Neural cell (in vitro differentiated cells): ENCODE results near the gene LRCOL1.

Experiments
- EZH2 ChIP-seq: fragments of 200-600, 300-800 bp; shearing (Covaris generic), sonication (generic); IDR thresholded peaks from 2 replicates; pipeline ENCODE4 v1.6.1; 2014; ENCODE audit warnings: antibody characterized with exemption, low read length, borderline replicate concordance, mild to moderate bottlenecking; ENCODE audit not compliant: insufficient read depth, poor library complexity, severe bottlenecking
- POLR2AphosphoS5 ChIP-seq: IDR thresholded peaks from 2 replicates; pipeline ENCODE4 v1.6.1; 2012
- RAD21 ChIP-seq: fragments of 450-650 bp; conservative IDR thresholded peaks from 2 replicates; pipeline ENCODE4 v1.6.1; 2014; ENCODE audit warnings: antibody characterized with exemption, mild to moderate bottlenecking, moderate library complexity
- SMC3 ChIP-seq: fragments of 450-650 bp; conservative IDR thresholded peaks from 2 replicates; pipeline ENCODE4 v1.6.1; 2014; ENCODE audit warnings: antibody characterized with exemption, mild to moderate bottlenecking, moderate library complexity; ENCODE audit not compliant: poor library complexity
- TF ChIP-seq, protein P1 (sequence below): fragments of 450-650 bp; IDR thresholded peaks from 2 replicates; pipeline ENCODE4 v1.5.1; 2014; ENCODE audit warnings: antibody characterized with exemption, mild to moderate bottlenecking, moderate library complexity; ENCODE audit not compliant: poor library complexity, severe bottlenecking
- TF ChIP-seq, protein P2 (sequence below): IDR thresholded peaks from 2 replicates; pipeline ENCODE4 v1.6.1; 2012; ENCODE audit warnings: borderline replicate concordance

DNA sequence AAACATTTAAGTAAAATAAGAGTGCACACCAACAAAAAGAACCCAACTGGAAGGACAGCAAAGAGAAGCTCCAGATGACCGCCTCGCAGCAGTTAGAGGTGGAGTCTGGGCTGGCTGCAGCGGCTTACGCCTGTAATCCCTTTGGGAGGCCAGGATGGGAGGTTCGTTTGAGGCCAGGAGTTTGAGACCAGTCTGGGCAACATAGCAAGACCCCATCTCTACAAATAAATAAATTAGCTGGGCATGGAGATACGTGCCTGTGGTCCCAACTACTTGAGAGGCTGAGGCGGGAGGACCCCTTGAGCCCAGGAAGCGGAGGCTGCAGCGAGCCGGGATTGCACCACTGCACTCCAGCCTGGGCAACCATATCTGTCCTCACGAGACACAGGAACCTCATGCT lies 15.2 kb downstream of the LRCOL1 start:
- TF ChIP-seq EZH2: no peak
- no peak for TF ChIP-seq POLR2AphosphoS5
- TF ChIP-seq, protein P1, sequence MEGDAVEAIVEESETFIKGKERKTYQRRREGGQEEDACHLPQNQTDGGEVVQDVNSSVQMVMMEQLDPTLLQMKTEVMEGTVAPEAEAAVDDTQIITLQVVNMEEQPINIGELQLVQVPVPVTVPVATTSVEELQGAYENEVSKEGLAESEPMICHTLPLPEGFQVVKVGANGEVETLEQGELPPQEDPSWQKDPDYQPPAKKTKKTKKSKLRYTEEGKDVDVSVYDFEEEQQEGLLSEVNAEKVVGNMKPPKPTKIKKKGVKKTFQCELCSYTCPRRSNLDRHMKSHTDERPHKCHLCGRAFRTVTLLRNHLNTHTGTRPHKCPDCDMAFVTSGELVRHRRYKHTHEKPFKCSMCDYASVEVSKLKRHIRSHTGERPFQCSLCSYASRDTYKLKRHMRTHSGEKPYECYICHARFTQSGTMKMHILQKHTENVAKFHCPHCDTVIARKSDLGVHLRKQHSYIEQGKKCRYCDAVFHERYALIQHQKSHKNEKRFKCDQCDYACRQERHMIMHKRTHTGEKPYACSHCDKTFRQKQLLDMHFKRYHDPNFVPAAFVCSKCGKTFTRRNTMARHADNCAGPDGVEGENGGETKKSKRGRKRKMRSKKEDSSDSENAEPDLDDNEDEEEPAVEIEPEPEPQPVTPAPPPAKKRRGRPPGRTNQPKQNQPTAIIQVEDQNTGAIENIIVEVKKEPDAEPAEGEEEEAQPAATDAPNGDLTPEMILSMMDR: no peak
- TF ChIP-seq, protein P2, sequence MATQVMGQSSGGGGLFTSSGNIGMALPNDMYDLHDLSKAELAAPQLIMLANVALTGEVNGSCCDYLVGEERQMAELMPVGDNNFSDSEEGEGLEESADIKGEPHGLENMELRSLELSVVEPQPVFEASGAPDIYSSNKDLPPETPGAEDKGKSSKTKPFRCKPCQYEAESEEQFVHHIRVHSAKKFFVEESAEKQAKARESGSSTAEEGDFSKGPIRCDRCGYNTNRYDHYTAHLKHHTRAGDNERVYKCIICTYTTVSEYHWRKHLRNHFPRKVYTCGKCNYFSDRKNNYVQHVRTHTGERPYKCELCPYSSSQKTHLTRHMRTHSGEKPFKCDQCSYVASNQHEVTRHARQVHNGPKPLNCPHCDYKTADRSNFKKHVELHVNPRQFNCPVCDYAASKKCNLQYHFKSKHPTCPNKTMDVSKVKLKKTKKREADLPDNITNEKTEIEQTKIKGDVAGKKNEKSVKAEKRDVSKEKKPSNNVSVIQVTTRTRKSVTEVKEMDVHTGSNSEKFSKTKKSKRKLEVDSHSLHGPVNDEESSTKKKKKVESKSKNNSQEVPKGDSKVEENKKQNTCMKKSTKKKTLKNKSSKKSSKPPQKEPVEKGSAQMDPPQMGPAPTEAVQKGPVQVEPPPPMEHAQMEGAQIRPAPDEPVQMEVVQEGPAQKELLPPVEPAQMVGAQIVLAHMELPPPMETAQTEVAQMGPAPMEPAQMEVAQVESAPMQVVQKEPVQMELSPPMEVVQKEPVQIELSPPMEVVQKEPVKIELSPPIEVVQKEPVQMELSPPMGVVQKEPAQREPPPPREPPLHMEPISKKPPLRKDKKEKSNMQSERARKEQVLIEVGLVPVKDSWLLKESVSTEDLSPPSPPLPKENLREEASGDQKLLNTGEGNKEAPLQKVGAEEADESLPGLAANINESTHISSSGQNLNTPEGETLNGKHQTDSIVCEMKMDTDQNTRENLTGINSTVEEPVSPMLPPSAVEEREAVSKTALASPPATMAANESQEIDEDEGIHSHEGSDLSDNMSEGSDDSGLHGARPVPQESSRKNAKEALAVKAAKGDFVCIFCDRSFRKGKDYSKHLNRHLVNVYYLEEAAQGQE: no peak
- no peak for TF ChIP-seq RAD21
- TF ChIP-seq SMC3: no peak
